H1 (cell line): ENCODE results near the gene KATNAL1. TPM values are rescaled to one million over a fixed set of nuclear protein-coding genes. Genes with fewer than 3 reads are reported as not detected.

Experiments
- CTCF ChIA-PET: fragments of 300-600 bp; sonication (Branson Sonifier 250); formaldehyde crosslinking; loops from one replicate; lab custom pipeline; 2021; ENCODE audit not compliant: partially characterized antibody; lab: Charles Lee
- POLR2A ChIA-PET: fragments of 300-600 bp; sonication (Branson Sonifier 250); formaldehyde crosslinking; loops from one replicate; lab custom pipeline; 2021; ENCODE audit warnings: inconsistent platforms; ENCODE audit not compliant: partially characterized antibody; lab: Charles Lee
- DNase-seq, 2 experiments: peaks; one replicate each; pipeline versions ENCODE4 v3.0.0 to v3.0.0-alpha.2; 2010 to 2022; ENCODE audit warnings: low spot score in 2 of 2, low read depth in 1 of 2, mixed read lengths in 1 of 2
- FAIRE-seq: peaks from 2 replicates; lab custom pipeline; 2011; peaks lifted over from hg19 to GRCh38; lab: Jason Lieb, UNC
- H2AFZ ChIP-seq: 2 replicates; pipeline ENCODE4 v1.8.1; 2012; ENCODE audit warnings: low read length, inconsistent platforms
- H2AK5ac ChIP-seq: 2 replicates; pipeline ENCODE4 v1.6.1; 2013; ENCODE audit warnings: low read depth, low read length
- H2BK120ac ChIP-seq: replicated peaks from 2 replicates; pipeline ENCODE3; 2013; ENCODE audit warnings: low read depth, low read length, inconsistent platforms
- H2BK12ac ChIP-seq: 2 replicates; pipeline ENCODE4 v1.6.1; 2013; ENCODE audit warnings: low read depth, low read length
- H2BK15ac ChIP-seq: 2 replicates; pipeline ENCODE4 v1.6.1; 2013; ENCODE audit warnings: low read length
- H2BK20ac ChIP-seq: 2 replicates; pipeline ENCODE4 v1.6.1; 2013; ENCODE audit warnings: low read length
- H2BK5ac ChIP-seq: 2 replicates; pipeline ENCODE4 v1.6.1; 2013; ENCODE audit warnings: low read depth, low read length
- H3K14ac ChIP-seq: 2 replicates; pipeline ENCODE4 v1.6.1; 2013; ENCODE audit warnings: inconsistent platforms; ENCODE audit not compliant: insufficient read length
- H3K18ac ChIP-seq: 2 replicates; pipeline ENCODE4 v1.6.1; 2013; ENCODE audit warnings: low read length; ENCODE audit errors: extremely low read depth
- H3K23ac ChIP-seq: 2 replicates; pipeline ENCODE4 v1.6.1; 2013; ENCODE audit warnings: inconsistent platforms; ENCODE audit not compliant: insufficient read length
- H3K23me2 ChIP-seq: 2 replicates; pipeline ENCODE4 v1.6.1; 2013; ENCODE audit warnings: low read depth, low read length
- H3K27ac ChIP-seq: 2 replicates; pipeline ENCODE4 v1.6.1; 2011; ENCODE audit warnings: low read depth, low read length, inconsistent platforms
- H3K27me3 ChIP-seq, 4 experiments: replicated peaks in 1 of 4; 1 replicate in 1 of 4; 2 replicates in 3 of 4; pipeline versions ENCODE4 v1.6.1 to v1.8.1; 2011 to 2013; ENCODE audit warnings: low read length in 3 of 4, mild to moderate bottlenecking in 3 of 4, inconsistent platforms in 2 of 4, mixed read lengths in 2 of 4, moderate library complexity in 1 of 4; ENCODE audit not compliant: control insufficient read depth in 3 of 4, insufficient read depth in 3 of 4; ENCODE audit errors: extremely low read depth in 1 of 4
- H3K36me3 ChIP-seq, 4 experiments: 2 replicates each; pipeline versions ENCODE4 v1.6.1 to v1.8.1; 2011 to 2013; ENCODE audit warnings: mild to moderate bottlenecking in 4 of 4, low read length in 3 of 4, moderate library complexity in 2 of 4, control low read depth in 1 of 4, inconsistent platforms in 1 of 4; ENCODE audit not compliant: insufficient read depth in 4 of 4, control insufficient read depth in 2 of 4
- H3K4ac ChIP-seq: replicated peaks from 2 replicates; pipeline ENCODE3; 2013; ENCODE audit warnings: low read length, low read depth, mixed read lengths, inconsistent platforms; ENCODE audit not compliant: insufficient read length
- H3K4me1 ChIP-seq, 4 experiments: replicated peaks in 1 of 4; 1 replicate in 1 of 4; 2 replicates in 3 of 4; pipeline versions ENCODE4 v1.6.1 to v1.8.1; 2011 to 2013; ENCODE audit warnings: low read length in 3 of 4, inconsistent platforms in 2 of 4, mixed read lengths in 1 of 4; ENCODE audit not compliant: insufficient read depth in 4 of 4, control insufficient read depth in 3 of 4
- H3K4me2 ChIP-seq, 2 experiments: 2 replicates each; pipeline versions ENCODE4 v1.6.1 to v1.8.1; 2011 to 2013; ENCODE audit warnings: low read depth in 2 of 2, low read length in 2 of 2, control low read depth in 1 of 2, inconsistent platforms in 1 of 2, mild to moderate bottlenecking in 1 of 2; ENCODE audit not compliant: insufficient read depth in 1 of 2
- H3K4me3 ChIP-seq, 4 experiments: fragments of 200-600, 300-600 bp in 1 of 4; sonication (generic), shearing (Covaris generic), sonication (Bioruptor Twin) in 1 of 4; 2 replicates each; pipeline versions ENCODE4 v1.5.1 to v1.8.1; 2011 to 2016; ENCODE audit warnings: low read length in 4 of 4, low read depth in 3 of 4, control low read depth in 2 of 4, inconsistent platforms in 2 of 4, mild to moderate bottlenecking in 2 of 4, mixed read lengths in 1 of 4, moderate library complexity in 1 of 4; ENCODE audit not compliant: insufficient read depth in 2 of 4; ENCODE audit errors: extremely low read depth in 1 of 4
- H3K56ac ChIP-seq: replicated peaks from 2 replicates; pipeline ENCODE3; 2013; ENCODE audit warnings: low read depth, mild to moderate bottlenecking, mixed read lengths, low read length, inconsistent platforms; ENCODE audit not compliant: insufficient read length
- H3K79me1 ChIP-seq: 2 replicates; pipeline ENCODE4 v1.6.1; 2013; ENCODE audit warnings: low read depth, low read length, control low read depth
- H3K79me2 ChIP-seq, 2 experiments: 2 replicates each; pipeline versions ENCODE4 v1.6.1 to v1.8.1; 2012 to 2013; ENCODE audit warnings: low read length in 2 of 2, mild to moderate bottlenecking in 2 of 2, inconsistent platforms in 1 of 2; ENCODE audit not compliant: insufficient read depth in 2 of 2, control insufficient read depth in 1 of 2
- H3K9ac ChIP-seq, 4 experiments: replicated peaks in 1 of 4; 1 replicate in 1 of 4; 2 replicates in 3 of 4; pipeline versions ENCODE4 v1.6.1 to v1.8.1; 2011 to 2013; ENCODE audit warnings: low read depth in 3 of 4, low read length in 3 of 4, control low read depth in 2 of 4, mild to moderate bottlenecking in 2 of 4, moderate library complexity in 2 of 4, inconsistent platforms in 1 of 4; ENCODE audit errors: extremely low read depth in 1 of 4
- H3K9me3 ChIP-seq, 2 experiments: 2 replicates each; pipeline versions ENCODE4 v1.6.1 to v1.8.1; 2012 to 2013; ENCODE audit warnings: mild to moderate bottlenecking in 2 of 2, moderate library complexity in 2 of 2, control low read depth in 1 of 2, inconsistent platforms in 1 of 2, low read depth in 1 of 2, low read length in 1 of 2, mixed read lengths in 1 of 2; ENCODE audit not compliant: insufficient read depth in 2 of 2
- H4K20me1 ChIP-seq, 2 experiments: replicated peaks in 1 of 2; 2 replicates each; pipeline versions ENCODE3 to v1.8.1; 2011 to 2013; ENCODE audit warnings: inconsistent platforms in 2 of 2, low read length in 2 of 2, mild to moderate bottlenecking in 1 of 2; ENCODE audit not compliant: insufficient read depth in 2 of 2, control insufficient read depth in 1 of 2
- H4K5ac ChIP-seq: 2 replicates; pipeline ENCODE4 v1.6.1; 2013; ENCODE audit warnings: low read length, low read depth, mixed read lengths, inconsistent platforms; ENCODE audit not compliant: insufficient read length
- H4K8ac ChIP-seq: 2 replicates; pipeline ENCODE4 v1.8.0; 2013; ENCODE audit warnings: mild to moderate bottlenecking, moderate library complexity, low read length, inconsistent platforms; ENCODE audit not compliant: insufficient read depth; ENCODE audit errors: extremely low read depth
- H4K91ac ChIP-seq: replicated peaks from 2 replicates; pipeline ENCODE3; 2013; ENCODE audit warnings: low read length, mixed read lengths, inconsistent platforms; ENCODE audit not compliant: insufficient read length
- JUN ChIP-seq: IDR thresholded peaks from 2 replicates; pipeline ENCODE4 v1.6.1; 2011; ENCODE audit warnings: low read depth, mild to moderate bottlenecking, improper control_type of control experiment, low read length
- MAFK ChIP-seq: IDR thresholded peaks from 2 replicates; pipeline ENCODE4 v1.6.1; 2012; ENCODE audit warnings: low read depth, mild to moderate bottlenecking, improper control_type of control experiment, low read length
- NANOG ChIP-seq: IDR thresholded peaks from 2 replicates; pipeline ENCODE4 v1.6.1; 2011; ENCODE audit warnings: low read length, low read depth, mild to moderate bottlenecking, inconsistent platforms; ENCODE audit not compliant: insufficient read depth, poor library complexity, severe bottlenecking
- SP4 ChIP-seq: IDR thresholded peaks from 2 replicates; pipeline ENCODE4 v1.6.1; 2012; ENCODE audit warnings: low read length, inconsistent platforms
- TCF12 ChIP-seq: IDR thresholded peaks from 2 replicates; pipeline ENCODE4 v1.6.1; 2011; ENCODE audit warnings: low read depth, mild to moderate bottlenecking, low read length
- ZNF274 ChIP-seq: IDR thresholded peaks from 2 replicates; pipeline ENCODE4 v1.7.0; 2012; ENCODE audit warnings: low read length, borderline replicate concordance; ENCODE audit errors: extremely low read depth
- WGBS, 2 experiments: shearing (Covaris generic) in 1 of 2; methylation state at CpG; one replicate each; pipeline versions ENCODE4 v1.1.6 to v1.1.7; 2013 to 2015; ENCODE audit warnings: low lambda C conversion rate in 2 of 2, mixed read lengths in 2 of 2, inconsistent platforms in 1 of 2, low coverage in 1 of 2, missing lambda C conversion rate in 1 of 2; ENCODE audit not compliant: insufficient replicate concordance in 2 of 2, insufficient coverage in 1 of 2, insufficient read length in 1 of 2; ENCODE audit errors: extremely low coverage in 1 of 2, missing lambda C conversion rate in 1 of 2; 5-methylcytosine and 5-hydroxymethylcytosine counted together
- polyA plus RNA-seq, 7 experiments: library from polyadenylated mRNA; depleted of rRNA in 3 of 7; stranded (reverse) in 5 of 7; unstranded in 2 of 7; fragments of >200 nt in 5 of 7; fragments of 200-250 nt in 2 of 7; gene quantifications; 1 replicate in 5 of 7; 2 replicates in 1 of 7; 4 replicates in 1 of 7; pipeline versions ENCODE4 v1.2.1 to v1.2.3, GENCODE V29; 2011 to 2013; ENCODE audit warnings: missing spikeins in 2 of 7, mixed read lengths in 2 of 7
- total RNA-seq: library from RNA; stranded (reverse); fragmentation: NEBNext Ultra II Directional; extraction: Animal tissue kit (Norgen Biotek cat#: 25700); gene quantifications from 2 replicates; pipeline ENCODE4 v1.2.1, GENCODE V29; 2021

KATNAL1 gene
- total and polyA plus RNA-seq, 2 of the 8 experiments (the other 6 are each of a cell fraction or from before 2014, with no cell fraction given) = 4.0 to 13.2 TPM

GRCh38 chr13:30346789-30347167 is 39.4 kb upstream of the KATNAL1 start:
- Histone ChIP-seq H2BK12ac (no peak overlapping the region), H4K91ac (no peak overlapping the region), H3K9ac (no peak overlapping the region), H3K79me2 (no peaks in the 10 kb centered on the region), H3K23ac (no peak overlapping the region), H3K9me3 (no peaks in the 10 kb centered on the region), H3K4me3 (no peak overlapping the region), H3K36me3 (no peaks in the 10 kb centered on the region), H3K56ac (no peak overlapping the region), H2AK5ac (no peak overlapping the region), H3K27me3 (no peaks in the 10 kb centered on the region), H3K14ac (no peak overlapping the region), H2BK120ac (no peak overlapping the region), H3K4me2 (no peak overlapping the region), H3K79me1 (no peaks in the 10 kb centered on the region; the same call in 1 of the 2 replicates), H3K27ac (no peak overlapping the region), H3K4me1 (no peaks in the 10 kb centered on the region), H2BK5ac (no peak overlapping the region), H2AFZ (no peak overlapping the region), H2BK15ac (no peak overlapping the region), H3K23me2 (no peaks in the 10 kb centered on the region), H2BK20ac (no peak overlapping the region), H3K4ac (no peak overlapping the region), H3K18ac (no peak overlapping the region), H4K5ac (no peak overlapping the region), H4K20me1 (no peaks in the 10 kb centered on the region), H4K8ac (no peak overlapping the region)
- CTCF ChIA-PET = interaction anchor here (1.1 to 1.4 kb wide), 2 partner anchors 11 to 231 kb away, joined by 3 to 6 read pairs; no protein-coding TSS in a partner anchor
- TF ChIP-seq TCF12 (no peak), NANOG (no peak), JUN (no peak), MAFK (no peak), SP4 (no peak), ZNF274 (no peak)
- FAIRE-seq (no peak), DNase-seq (no peak)
- 91% methylated on average over 4 of the region's 4 CpGs; no CpG with 5 or more reads in 1 of the 2 experiments for WGBS, 2 experiments
- POLR2A ChIA-PET = no interaction called here
